C4-2B (cell line): ENCODE data around the gene AGBL4.

Source experiments
- CTCF ChIP-seq: fragments of 450-650 bp; conservative IDR thresholded peaks from 2 replicates; pipeline ENCODE4 v1.5.1; 2017; ENCODE audit warnings: mild to moderate bottlenecking
- ZFX ChIP-seq: fragments of 450-650 bp; IDR thresholded peaks from 2 replicates; pipeline ENCODE4 v1.6.1; 2017

DNA sequence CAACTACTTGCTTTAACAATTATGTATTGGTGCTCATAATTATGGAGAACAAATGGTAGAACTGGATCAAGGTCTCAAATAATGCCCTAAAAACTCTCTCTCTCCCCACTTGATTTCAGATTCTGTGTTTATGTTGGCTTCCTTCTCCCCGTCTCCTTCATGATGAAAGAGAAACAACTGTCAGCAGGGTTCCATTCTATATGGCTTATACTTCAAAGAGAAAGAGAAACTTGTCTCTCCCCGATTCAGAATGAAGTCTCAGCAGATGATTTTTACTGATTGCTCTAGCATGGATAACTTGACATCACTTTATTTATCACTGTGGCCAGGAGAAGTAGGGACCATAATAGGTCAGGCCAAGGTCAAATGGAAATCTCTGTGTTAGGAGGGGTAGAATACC is 575.6 kb downstream of the AGBL4 start:
- TF ChIP-seq CTCF (no peak), ZFX (no peak)
